ENCODE results near the gene SRBD1.

DNA sequence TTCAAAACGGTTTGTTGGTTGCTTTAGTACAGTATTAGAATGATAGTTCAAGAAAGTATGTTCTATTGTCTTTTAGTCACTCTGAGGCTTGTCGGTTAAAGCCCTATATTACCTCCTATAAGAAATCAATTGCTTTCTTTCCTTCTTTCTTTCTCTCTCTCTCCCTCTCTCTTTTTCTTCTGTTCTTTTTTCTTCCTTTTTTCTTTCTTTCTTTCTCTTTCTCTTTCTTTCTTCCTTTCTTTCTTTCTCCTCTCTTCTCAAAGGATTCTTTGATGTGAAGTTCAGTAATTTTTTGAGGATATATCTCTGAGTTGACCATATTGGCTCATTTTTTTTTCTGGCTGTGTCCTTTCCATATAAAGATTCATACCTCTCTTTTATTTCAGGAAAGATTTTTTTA, 249.4 kb downstream of the SRBD1 start:
- TF ChIP-seq POLR2A (IDR thresholded peaks at IDR 0.05) (no peak), CTCF (IDR thresholded peaks at IDR 0.05) (no peak)

Data from breast epithelium (tissue), 3 donors.